MCF 10A (cell line): ENCODE results near the gene HSPBP1. TPM values are rescaled to one million over a fixed set of nuclear protein-coding genes. Genes with fewer than 3 reads are reported as not detected.

Experiments used
- BruUV-seq: library from RNA; stranded (reverse); fragments of 400-500 nt; replicated peaks from 2 replicates; lab custom pipeline; 2021; lab: Mats Ljungman, UMichigan
- CTCF ChIA-PET: fragments of 300-600 bp; sonication (Branson Sonifier 250); formaldehyde crosslinking; extraction: SDS; loops from one replicate; lab custom pipeline; 2021; ENCODE audit warnings: antibody characterized with exemption, inconsistent platforms; lab: Yijun Ruan, JAX
- POLR2A ChIA-PET: fragments of 300-600, 350-650 bp; sonication (Branson Sonifier 250); formaldehyde crosslinking; extraction: SDS; loops from one replicate; lab custom pipeline; 2020; ENCODE audit warnings: antibody characterized with exemption, inconsistent platforms; lab: Yijun Ruan, JAX
- DNase-seq: peaks from one replicate; pipeline ENCODE4 v3.0.0-alpha.2; 2018; ENCODE audit not compliant: unreplicated experiment
- H3K27ac Mint-ChIP-seq: one replicate; pipeline ENCODE4 v1.8.0; 2022; ENCODE audit warnings: mild to moderate bottlenecking, low read depth, mixed read lengths; ENCODE audit not compliant: unreplicated experiment
- H3K27me3 Mint-ChIP-seq: one replicate; pipeline ENCODE4 v1.8.0; 2022; ENCODE audit warnings: mixed read lengths; ENCODE audit not compliant: insufficient read depth, unreplicated experiment
- H3K36me3 Mint-ChIP-seq: one replicate; pipeline ENCODE4 v1.8.0; 2022; ENCODE audit warnings: mild to moderate bottlenecking, moderate library complexity, mixed read lengths; ENCODE audit not compliant: insufficient read depth, unreplicated experiment
- H3K4me1 Mint-ChIP-seq: one replicate; pipeline ENCODE4 v1.8.0; 2022; ENCODE audit warnings: mixed read lengths; ENCODE audit not compliant: insufficient read depth, unreplicated experiment
- H3K4me3 Mint-ChIP-seq: one replicate; pipeline ENCODE4 v1.8.0; 2022; ENCODE audit warnings: mild to moderate bottlenecking, moderate library complexity, mixed read lengths; ENCODE audit not compliant: unreplicated experiment
- H3K9me3 Mint-ChIP-seq: one replicate; pipeline ENCODE4 v1.8.0; 2022; ENCODE audit warnings: mixed read lengths; ENCODE audit not compliant: unreplicated experiment
- intact Hi-C: fragments of 100-400 bp; cut with micrococcal nuclease; formaldehyde crosslinking; loops from 2 replicates; pipeline ENCODE4 v1.14.1; 2022
- total RNA-seq: library from RNA; stranded (reverse); gene quantifications from 2 replicates; pipeline ENCODE4 v1.2.3, GENCODE V29; 2022
- TF ChIP-seq, protein P1 (sequence below): fragments of 200-600 bp; IDR thresholded peaks from one replicate; pipeline ENCODE4 v1.8.0; 2022; ENCODE audit warnings: antibody characterized with exemption, mild to moderate bottlenecking; ENCODE audit not compliant: unreplicated experiment

The HSPBP1 gene
- total RNA-seq, 1 experiment from 2014 or later, result 53.1 TPM

DNA sequence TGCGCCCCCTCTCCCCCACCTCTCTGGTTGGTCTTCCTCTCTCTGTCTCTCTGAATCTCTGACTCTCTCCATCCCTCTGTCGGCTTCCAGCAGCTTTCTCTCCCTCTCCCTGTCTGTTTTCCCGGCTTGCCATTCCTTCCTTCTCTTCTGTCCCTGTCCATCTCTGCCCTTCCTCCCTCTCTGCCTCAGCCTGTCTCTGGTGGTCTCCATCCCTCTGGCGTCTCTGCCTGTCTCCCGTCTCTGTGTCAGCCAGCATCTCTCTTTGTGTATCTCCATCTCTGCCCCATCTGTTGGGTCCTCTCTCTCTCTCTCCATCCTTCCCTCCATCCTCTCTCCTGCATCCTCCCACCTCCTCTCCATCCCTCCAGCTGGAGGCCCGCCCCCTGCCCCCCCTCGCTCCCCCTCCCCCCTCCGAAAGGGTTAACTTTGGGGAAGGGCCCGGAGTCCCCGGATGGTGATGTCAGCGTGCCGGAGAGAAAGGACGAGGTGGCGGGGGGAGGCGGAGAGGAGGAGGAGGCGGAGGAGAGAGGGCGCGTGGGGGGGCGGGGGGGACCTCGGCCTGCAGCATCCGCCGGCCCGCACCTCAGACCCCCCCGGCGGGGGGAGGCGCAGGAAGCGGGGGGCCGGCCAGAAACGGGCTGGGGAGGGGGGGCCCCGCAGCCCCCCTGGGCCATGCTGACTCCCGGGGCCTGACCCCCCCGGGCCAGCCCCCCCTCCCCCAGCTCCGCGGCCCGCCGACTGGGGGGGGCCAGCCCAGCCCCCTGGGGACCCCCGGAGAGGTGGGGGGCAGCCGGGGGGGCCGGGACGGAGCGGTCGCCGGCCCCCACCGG lies 3.9 kb upstream of the HSPBP1 start, which contains the start of gene BRSK1:
Gene BRSK1 (plus strand): TSS at position 450 of the 830 bp plus-strand sequence. CDS start 446 bp downstream, outside the sequence.
- peaks cover 34% of the 10 kb centered on the region for H3K4me1 Mint-ChIP-seq
- no peaks in the 10 kb centered on the region for H3K36me3 Mint-ChIP-seq
- ChIA-PET CTCF (interaction anchor here (0.5 to 2.4 kb wide), 3 partner anchors 18 to 218 kb away, joined by 3 to 15 read pairs (median 3); no protein-coding TSS in a partner anchor), POLR2A (interaction anchor here (2.7 kb wide), 1 partner anchor 25 kb away, joined by 9 read pairs; the partner anchor contains the start of gene PPP6R1)
- TF ChIP-seq, protein P1, sequence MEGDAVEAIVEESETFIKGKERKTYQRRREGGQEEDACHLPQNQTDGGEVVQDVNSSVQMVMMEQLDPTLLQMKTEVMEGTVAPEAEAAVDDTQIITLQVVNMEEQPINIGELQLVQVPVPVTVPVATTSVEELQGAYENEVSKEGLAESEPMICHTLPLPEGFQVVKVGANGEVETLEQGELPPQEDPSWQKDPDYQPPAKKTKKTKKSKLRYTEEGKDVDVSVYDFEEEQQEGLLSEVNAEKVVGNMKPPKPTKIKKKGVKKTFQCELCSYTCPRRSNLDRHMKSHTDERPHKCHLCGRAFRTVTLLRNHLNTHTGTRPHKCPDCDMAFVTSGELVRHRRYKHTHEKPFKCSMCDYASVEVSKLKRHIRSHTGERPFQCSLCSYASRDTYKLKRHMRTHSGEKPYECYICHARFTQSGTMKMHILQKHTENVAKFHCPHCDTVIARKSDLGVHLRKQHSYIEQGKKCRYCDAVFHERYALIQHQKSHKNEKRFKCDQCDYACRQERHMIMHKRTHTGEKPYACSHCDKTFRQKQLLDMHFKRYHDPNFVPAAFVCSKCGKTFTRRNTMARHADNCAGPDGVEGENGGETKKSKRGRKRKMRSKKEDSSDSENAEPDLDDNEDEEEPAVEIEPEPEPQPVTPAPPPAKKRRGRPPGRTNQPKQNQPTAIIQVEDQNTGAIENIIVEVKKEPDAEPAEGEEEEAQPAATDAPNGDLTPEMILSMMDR, result no peak
- H3K4me3 Mint-ChIP-seq, result peak within 1 kb of the TSS; percentile 48
- peaks cover 12% of the 10 kb centered on the region for H3K27me3 Mint-ChIP-seq
- intact Hi-C loops, result no loop called here
- no peak within 1 kb of the TSS for H3K27ac Mint-ChIP-seq
- no peaks in the 10 kb centered on the region for H3K9me3 Mint-ChIP-seq
- no peak for DNase-seq
- BruUV-seq, result no TSS peak

DNA sequence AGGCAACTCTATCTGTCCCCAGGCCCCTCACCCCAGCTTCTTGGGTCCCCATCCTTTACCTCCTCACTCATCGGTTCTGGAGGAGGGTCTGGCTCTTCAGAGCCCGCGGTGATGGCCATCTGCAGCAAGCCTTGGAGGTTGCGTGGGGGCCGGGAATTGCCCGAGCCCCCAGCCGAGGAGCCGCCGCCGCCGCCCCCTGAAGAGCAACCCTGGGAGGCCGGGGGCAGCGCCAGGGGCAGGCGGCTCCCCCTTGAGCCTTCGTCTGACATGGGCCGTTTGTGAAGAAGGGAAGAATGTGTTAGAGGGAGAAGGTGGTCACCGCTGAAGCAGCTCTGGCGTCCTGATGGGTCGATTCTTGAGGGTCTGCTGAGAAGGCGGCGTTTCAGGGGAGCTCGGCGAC lies 570 bp downstream of the HSPBP1 start:
- H3K27me3 Mint-ChIP-seq, result peaks cover 12% of the 10 kb centered on the region
- CTCF ChIA-PET, result interaction anchor here (0.6 to 2.7 kb wide), 5 partner anchors 12 to 189 kb away, joined by 3 to 20 read pairs (median 5); no protein-coding TSS in a partner anchor
- TF ChIP-seq, protein P1, result no peak
- POLR2A ChIA-PET, result interaction anchor here (0.6 to 1.9 kb wide), 10 partner anchors 12 to 197 kb away, joined by 3 to 28 read pairs (median 4); partner anchors contain the start of genes DNAAF3, PPP6R1, SYT5 and TMEM238
- H3K9me3 Mint-ChIP-seq, result no peaks in the 10 kb centered on the region
- intact Hi-C loops, result no loop called here
- H3K4me3 Mint-ChIP-seq, result peak overlapping the region; percentile 96
- peak overlapping the region; percentile 100 for H3K27ac Mint-ChIP-seq
- BruUV-seq, result TSS peak; percentile 46
- DNase-seq, result no peak
- H3K36me3 Mint-ChIP-seq, result peaks cover 13% of the 10 kb centered on the region
- peaks cover 34% of the 10 kb centered on the region for H3K4me1 Mint-ChIP-seq

DNA sequence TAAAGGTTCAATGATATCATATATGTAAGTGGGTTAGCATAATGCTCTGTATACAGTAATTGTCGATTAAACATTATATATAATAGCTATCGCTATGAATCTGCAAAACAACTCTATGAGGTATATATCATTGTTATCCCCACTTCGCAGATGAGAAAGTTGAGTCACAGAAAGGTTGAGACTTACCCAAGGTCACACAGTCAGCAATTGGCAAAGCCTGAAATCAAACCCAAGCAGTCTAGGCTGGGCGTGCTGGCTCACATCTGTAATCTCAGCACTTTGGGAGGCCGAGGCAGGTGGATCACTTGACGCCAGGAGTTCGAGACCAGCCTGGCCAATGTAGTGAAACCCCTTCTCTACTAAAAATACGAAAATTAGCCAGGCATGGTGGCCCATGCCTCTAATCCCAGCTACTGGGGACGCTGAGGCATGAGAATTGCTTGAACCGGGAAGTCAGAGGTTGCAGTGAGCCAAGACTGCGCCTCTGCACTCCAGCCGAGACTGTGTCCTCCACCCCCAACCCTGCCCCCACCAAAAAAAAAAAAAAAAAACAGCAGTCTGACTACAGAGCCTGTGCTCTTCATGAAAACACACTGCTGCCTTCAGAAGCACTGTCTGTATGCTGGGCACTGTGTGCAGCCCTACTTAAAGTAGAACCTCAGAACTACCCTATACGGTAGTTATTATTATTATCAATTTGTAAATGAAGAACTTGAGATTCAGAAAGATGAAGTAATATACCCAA lies 1.3 kb downstream of the HSPBP1 start:
- no peak for DNase-seq
- H3K9me3 Mint-ChIP-seq, result no peaks in the 10 kb centered on the region
- peaks cover 16% of the 10 kb centered on the region for H3K36me3 Mint-ChIP-seq
- peaks cover 6% of the 10 kb centered on the region for H3K27me3 Mint-ChIP-seq
- peaks cover 31% of the 10 kb centered on the region for H3K4me1 Mint-ChIP-seq
- no TSS peak for BruUV-seq
- TF ChIP-seq, protein P1, result no peak
- POLR2A ChIA-PET, result interaction anchor here (0.6 to 1.9 kb wide), 8 partner anchors 13 to 183 kb away, joined by 3 to 28 read pairs (median 4); partner anchors contain the start of genes DNAAF3, PPP1R12C and PPP6R1
- H3K27ac Mint-ChIP-seq, result peak overlapping the region; percentile 100
- CTCF ChIA-PET, result interaction anchor here (0.6 to 1.7 kb wide), 5 partner anchors 24 to 189 kb away, joined by 3 to 7 read pairs (median 4); no protein-coding TSS in a partner anchor
- intact Hi-C loops, result no loop called here
- H3K4me3 Mint-ChIP-seq, result peak overlapping the region; percentile 96
